ENCODE measurements around the gene ZNF214. TPM values are rescaled to one million over a fixed set of nuclear protein-coding genes. Genes with fewer than 3 reads are reported as not detected.
"Not testable (repeated sequence)": the region's sequence is repeated elsewhere in the genome, so short reads cannot be mapped to it uniquely, and the experiment has no call there.

The ZNF214 gene
- polyA plus RNA-seq, 3 donors, result 11.5 to 12.6 (median 11.9) TPM

DNA sequence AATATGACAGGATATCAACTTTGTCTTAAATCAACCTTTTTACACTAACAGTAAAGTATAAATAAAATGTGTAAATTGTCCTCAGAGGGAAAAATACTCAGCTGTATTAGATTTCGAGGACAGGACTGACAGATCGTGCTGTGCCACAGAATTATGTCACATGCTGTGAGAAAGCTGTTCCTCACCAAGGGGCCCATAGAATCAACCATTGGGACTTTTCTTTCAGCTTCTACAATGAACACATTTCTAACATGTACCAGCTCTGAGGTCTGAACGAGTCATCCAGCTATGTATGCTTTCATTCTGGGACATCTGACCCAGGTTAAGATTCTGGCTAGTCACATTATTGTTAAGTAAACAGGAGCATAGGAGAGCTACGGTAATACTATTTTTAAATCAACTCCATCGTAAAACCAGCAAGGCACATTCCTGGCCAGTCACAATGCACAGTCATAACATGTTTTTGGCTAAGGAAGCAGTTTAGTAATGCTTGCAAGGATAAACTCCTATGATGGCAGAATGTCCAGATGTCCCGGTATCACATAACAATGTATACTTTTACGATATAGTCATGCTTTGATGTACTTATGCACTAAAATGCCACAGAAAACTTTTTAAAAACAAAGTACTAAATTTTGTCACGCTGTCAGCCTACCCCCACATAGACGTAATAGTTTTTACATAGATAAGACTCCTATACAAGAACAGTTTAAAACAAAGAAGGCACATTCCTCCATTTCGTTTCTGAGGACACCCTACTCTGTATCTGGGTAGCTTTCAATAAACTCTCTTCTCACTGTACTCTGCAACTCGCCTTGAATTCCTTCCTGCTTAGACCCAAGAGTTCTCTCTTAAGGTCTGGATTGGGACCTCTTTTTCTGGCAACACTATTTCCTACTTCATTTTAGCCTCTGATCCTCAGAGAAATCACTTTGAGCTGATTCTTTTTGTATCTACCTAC is 27.4 kb downstream of the ZNF214 start:
- peak; percentile 23 for DNase-seq

- no peak for DNase-seq
Measured at GRCh38 chr11:6992026-6992425, 28.1 kb downstream of the ZNF214 start.

- DNase-seq, result no peak
Measured at GRCh38 chr11:6991227-6991626, 28.9 kb downstream of the ZNF214 start.

- DNase-seq, result no peak
Measured at GRCh38 chr11:6988506-6988905, 31.6 kb downstream of the ZNF214 start.

GRCh38 chr11:6986487-6986886 is 33.7 kb downstream of the ZNF214 start:
- DNase-seq, result no peak

DNA sequence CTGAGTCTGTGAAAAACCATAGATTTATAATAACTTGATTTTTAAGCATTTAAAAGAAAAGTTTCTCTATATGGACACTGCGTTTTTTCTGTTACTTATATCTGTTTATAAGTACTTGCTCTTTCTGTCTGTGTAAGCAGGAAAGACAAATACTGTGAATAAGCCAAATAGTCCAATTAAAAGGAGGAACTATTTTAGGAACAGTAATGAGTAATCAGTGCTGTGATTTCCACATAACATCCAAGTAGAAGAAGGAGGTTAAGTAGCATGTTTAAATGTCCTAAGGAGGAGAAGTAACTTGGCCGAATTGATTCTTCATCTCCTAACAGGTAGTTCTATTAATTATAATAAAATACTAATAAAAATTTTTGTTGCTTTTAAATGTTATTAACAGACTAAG is 40.8 kb downstream of the ZNF214 start:
- no peak for DNase-seq

DNA sequence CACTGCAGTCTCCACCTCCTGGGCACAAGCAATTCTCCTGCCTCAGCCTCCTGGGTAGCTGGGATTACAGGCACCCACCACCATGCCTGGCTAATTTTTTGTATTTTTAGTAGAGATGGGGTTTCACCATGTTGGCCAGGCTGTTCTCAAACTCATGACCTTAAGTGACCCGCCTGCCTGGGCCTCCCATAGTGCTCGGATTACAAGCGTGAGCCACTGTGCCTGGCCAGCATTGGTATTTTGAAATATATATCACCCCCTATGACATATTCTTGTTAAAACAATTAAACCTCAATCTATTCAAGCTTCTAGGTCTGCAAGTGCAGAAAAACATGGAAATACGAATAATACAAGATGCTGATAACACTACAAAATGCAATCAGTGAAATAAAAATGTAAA is 50.3 kb downstream of the ZNF214 start:
- DNase-seq, result not testable (repeated sequence)

GRCh38 chr11:6968816-6969215 is 51.3 kb downstream of the ZNF214 start:
- no peak for DNase-seq

DNA sequence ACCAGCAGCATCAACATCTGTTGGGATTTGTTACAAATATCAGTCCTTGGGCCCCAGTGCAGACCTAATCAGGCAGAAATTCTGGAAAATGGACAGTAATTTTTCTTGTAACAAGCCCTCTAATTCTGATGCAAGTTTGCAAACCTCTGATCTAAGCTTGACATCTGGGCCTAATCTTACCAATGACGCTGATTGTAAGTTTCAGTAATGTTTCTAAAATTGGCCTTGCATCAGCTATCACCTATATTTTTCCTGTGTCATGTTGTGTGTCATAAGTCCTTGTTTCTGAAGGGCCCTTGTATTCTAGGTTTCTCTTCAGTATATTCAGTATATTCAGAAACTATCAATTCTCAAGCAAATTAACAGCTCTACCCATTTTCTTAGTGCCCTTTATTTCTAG is 57.5 kb downstream of the ZNF214 start:
- no peak for DNase-seq

- DNase-seq, result no peak
Measured at GRCh38 chr11:6962141-6962540, 58.0 kb downstream of the ZNF214 start.

- not testable (repeated sequence) for DNase-seq
Measured at GRCh38 chr11:6954248-6954647, 65.9 kb downstream of the ZNF214 start.

Other genes starting within 250 kb of the ZNF214 start
- under 1 TPM in 2 of 3 donors, not detected in 1; 0.07 to 0.08 TPM for gene OR2AG2, start 248.4 kb downstream of the ZNF214 start, polyA plus RNA-seq (ENCODE audit: insufficient read length in 3 of 3)
- under 1 TPM in 2 of 3 donors, not detected in 1; 0.01 to 0.09 TPM for gene OR2AG1, start 237.3 kb downstream of the ZNF214 start, polyA plus RNA-seq (ENCODE audit: insufficient read length in 3 of 3)
- gene OR6A2, start 220.7 kb downstream of the ZNF214 start, polyA plus RNA-seq (ENCODE audit: insufficient read length in 3 of 3), result not detected
- gene OR10A5, start 174.7 kb downstream of the ZNF214 start, polyA plus RNA-seq (ENCODE audit: insufficient read length in 3 of 3), result not detected
- under 1 TPM in 2 of 3 donors, not detected in 1; 0.05 to 0.09 TPM for gene OR10A2, start 157.3 kb downstream of the ZNF214 start, polyA plus RNA-seq (ENCODE audit: insufficient read length in 3 of 3)
- gene OR10A4, start 143.7 kb downstream of the ZNF214 start, polyA plus RNA-seq (ENCODE audit: insufficient read length in 3 of 3), result not detected
- not detected for gene OR2D2, start 127.8 kb downstream of the ZNF214 start, polyA plus RNA-seq (ENCODE audit: insufficient read length in 3 of 3)
- gene OR2D3, start 99.3 kb downstream of the ZNF214 start, polyA plus RNA-seq (ENCODE audit: insufficient read length in 3 of 3), result not detected
- 1 to 10 TPM; 2.9 to 4.4 (median 3.0) TPM for gene ZNF215, start 93.9 kb downstream of the ZNF214 start, polyA plus RNA-seq (ENCODE audit: insufficient read length in 3 of 3)
- under 1 TPM; 0.56 to 0.99 (median 0.77) TPM for gene NLRP14, start 133 bp upstream of the ZNF214 start, polyA plus RNA-seq (ENCODE audit: insufficient read length in 3 of 3)
- gene RBMXL2, start 68.7 kb upstream of the ZNF214 start, polyA plus RNA-seq (ENCODE audit: insufficient read length in 3 of 3), result under 1 TPM; 0.07 to 0.24 (median 0.12) TPM
- gene SYT9, start 231.6 kb upstream of the ZNF214 start, polyA plus RNA-seq (ENCODE audit: insufficient read length in 3 of 3), result 1 to 10 TPM; 3.7 to 5.1 (median 4.3) TPM